Spleen (tissue), 11 donors: Measurements from ENCODE around the gene CCNC. TPM values are rescaled to one million over a fixed set of nuclear protein-coding genes. Genes with fewer than 3 reads are reported as not detected.

ENCODE experiments used
- DNase-seq: peaks from one replicate; pipeline ENCODE4 v3.0.0-alpha.2; 2020
- H3K27ac ChIP-seq, 8 donors: fragments of 200-600 bp; sonication (generic) in 7 of 8; 1 replicate in 4 of 8; 2 replicates in 4 of 8; pipeline versions ENCODE4 v1.5.0 to v1.8.0; 2016 to 2021; ENCODE audit warnings: inconsistent platforms in 4 of 8, mild to moderate bottlenecking in 4 of 8, moderate library complexity in 1 of 8
- H3K27me3 ChIP-seq, 7 donors: fragments of 200-600 bp; sonication (generic) in 6 of 7; replicated peaks in 1 of 7; 1 replicate in 4 of 7; 2 replicates in 3 of 7; pipeline versions ENCODE4 v1.5.0 to v1.8.0; 2016 to 2021; ENCODE audit warnings: inconsistent platforms in 3 of 7, mild to moderate bottlenecking in 1 of 7
- H3K36me3 ChIP-seq, 6 donors: fragments of 200-600 bp; sonication (generic) in 5 of 6; 1 replicate in 4 of 6; 2 replicates in 2 of 6; pipeline versions ENCODE4 v1.5.0 to v1.8.0; 2016 to 2021; ENCODE audit warnings: inconsistent platforms in 2 of 6
- H3K4me1 ChIP-seq, 6 donors: fragments of 200-600 bp; sonication (generic) in 5 of 6; 1 replicate in 3 of 6; 2 replicates in 3 of 6; pipeline versions ENCODE4 v1.5.0 to v1.8.0; 2016 to 2021; ENCODE audit warnings: inconsistent platforms in 3 of 6
- H3K4me3 ChIP-seq, 8 donors: fragments of 200-600 bp; sonication (generic) in 7 of 8; 1 replicate in 4 of 8; 2 replicates in 4 of 8; pipeline versions ENCODE4 v1.5.0 to v1.8.0; 2016 to 2021; ENCODE audit warnings: inconsistent platforms in 4 of 8, mild to moderate bottlenecking in 4 of 8, moderate library complexity in 2 of 8
- H3K9me3 ChIP-seq, 8 donors: fragments of 200-600 bp; sonication (generic) in 7 of 8; 1 replicate in 4 of 8; 2 replicates in 4 of 8; pipeline versions ENCODE4 v1.5.0 to v1.8.0; 2016 to 2021; ENCODE audit warnings: inconsistent platforms in 4 of 8
- POLR2A ChIP-seq, 3 donors: fragments of 450-650 bp; IDR thresholded peaks; one replicate each; pipeline ENCODE4 v1.5.1; 2017; ENCODE audit warnings: antibody characterized with exemption in 3 of 3, mild to moderate bottlenecking in 1 of 3
- POLR2AphosphoS5 ChIP-seq, 3 donors: sonication (generic); formaldehyde crosslinking; IDR thresholded peaks; one replicate each; pipeline ENCODE4 v1.5.1; 2017; ENCODE audit warnings: antibody characterized with exemption in 3 of 3
- WGBS, 5 donors: extraction: QIAGEN DNeasy Blood & Tissue Kit in 3 of 5; methylation state at CpG; one replicate each; pipeline versions ENCODE4 v1.1.5 to v1.1.7; 2013 to 2018; 5-methylcytosine and 5-hydroxymethylcytosine counted together
- intact Hi-C: fragments of 100-400 bp; cut with DNase I; formaldehyde crosslinking; loops from one replicate; pipeline ENCODE4 v1.15.0; 2023; ENCODE audit warnings: low total_unique reads
- polyA plus RNA-seq, 3 donors: library from polyadenylated mRNA; stranded (reverse); fragments of 200-250 nt; gene quantifications; one replicate each; pipeline ENCODE4 v1.2.1, GENCODE V29; 2013
- total RNA-seq, 7 donors: library from RNA; depleted of rRNA in 3 of 7; stranded (reverse); fragments of >200 nt in 3 of 7; fragmentation: NEBNext Ultra II Directional in 4 of 7; extraction: Animal tissue kit (Norgen Biotek cat#: 25700) in 4 of 7; gene quantifications; one replicate each; pipeline versions ENCODE4 v1.1.0 to v1.2.1, GENCODE V29; 2016 to 2021
- TF ChIP-seq, protein P1 (sequence below), 11 experiments: fragments of 200-600 bp in 7 of 11; fragments of 450-650 bp in 4 of 11; sonication (generic) in 4 of 11; IDR thresholded peaks in 8 of 11; conservative IDR thresholded peaks in 3 of 11; 1 replicate in 7 of 11; 2 replicates in 4 of 11; pipeline versions ENCODE4 v1.4.0 to v1.8.0; 2016 to 2021; ENCODE audit warnings: antibody characterized with exemption in 11 of 11, inconsistent platforms in 4 of 11, mild to moderate bottlenecking in 1 of 11
- donor health status: healthy with polysubstance abuse.
- donor health status: DM: no; HTN: no; CAD: no; lungs with moderate emphysema.
- donor health status: DM: no; HTN: no; CAD: no.
- donor health status: Bipolar disorder and iron deficiency.
- donor health status: healthy.
- donor health status: DM: no; HTN: no; CAD: no.
- donor health status: DM: yes; HTN: yes; CAD: no.

Gene CCNC
- total and polyA plus RNA-seq, 10 donors: 28.8 to 66.0 (median 43.6) TPM

DNA sequence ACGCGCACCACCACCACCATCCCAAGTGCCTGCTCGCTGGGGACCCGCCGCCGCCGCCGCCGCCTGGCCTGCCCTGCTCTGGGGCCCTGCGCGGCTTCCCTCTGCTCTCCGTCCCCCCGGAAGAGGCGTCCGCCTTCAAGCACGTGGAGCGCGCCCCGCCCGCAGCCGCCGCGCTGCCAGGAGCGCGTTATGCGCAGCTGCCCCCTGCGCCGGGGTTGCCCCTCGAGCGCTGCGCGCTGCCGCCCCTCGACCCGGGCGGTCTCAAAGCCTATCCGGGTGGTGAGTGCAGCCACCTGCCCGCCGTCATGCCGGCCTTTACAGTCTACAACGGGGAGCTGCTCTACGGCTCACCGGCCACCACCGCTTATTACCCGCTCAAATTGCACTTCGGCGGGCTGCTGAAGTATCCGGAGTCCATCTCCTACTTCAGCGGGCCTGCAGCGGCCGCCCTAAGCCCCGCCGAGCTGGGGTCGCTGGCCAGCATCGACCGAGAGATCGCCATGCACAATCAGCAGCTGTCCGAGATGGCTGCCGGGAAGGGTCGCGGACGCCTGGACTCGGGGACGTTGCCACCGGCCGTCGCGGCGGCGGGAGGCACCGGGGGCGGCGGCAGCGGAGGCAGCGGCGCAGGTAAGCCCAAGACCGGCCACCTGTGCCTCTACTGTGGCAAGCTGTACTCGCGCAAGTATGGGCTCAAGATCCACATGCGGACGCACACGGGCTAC lies 45.4 kb upstream of the CCNC start:
- H3K36me3 ChIP-seq: no peaks in the 10 kb centered on the region
- H3K4me1 ChIP-seq: peaks cover 18 to 44% (median 26%) of the 10 kb centered on the region in 6 donors
- H3K27me3 ChIP-seq: peaks cover 16 to 100% (median 100%) of the 10 kb centered on the region in 7 donors
- H3K9me3 ChIP-seq: peaks cover 0 to 6% (median 0%) of the 10 kb centered on the region in 8 donors
- WGBS, 5 donors: 1 to 3% (median 2%) methylated on average over 27 to 82 of the region's 82 CpGs
- no peak for DNase-seq
- peak overlapping the region; percentile 37 to 79 (median 60) for H3K4me3 ChIP-seq
- intact Hi-C loops: no loop called here
- TF ChIP-seq, protein P1, sequence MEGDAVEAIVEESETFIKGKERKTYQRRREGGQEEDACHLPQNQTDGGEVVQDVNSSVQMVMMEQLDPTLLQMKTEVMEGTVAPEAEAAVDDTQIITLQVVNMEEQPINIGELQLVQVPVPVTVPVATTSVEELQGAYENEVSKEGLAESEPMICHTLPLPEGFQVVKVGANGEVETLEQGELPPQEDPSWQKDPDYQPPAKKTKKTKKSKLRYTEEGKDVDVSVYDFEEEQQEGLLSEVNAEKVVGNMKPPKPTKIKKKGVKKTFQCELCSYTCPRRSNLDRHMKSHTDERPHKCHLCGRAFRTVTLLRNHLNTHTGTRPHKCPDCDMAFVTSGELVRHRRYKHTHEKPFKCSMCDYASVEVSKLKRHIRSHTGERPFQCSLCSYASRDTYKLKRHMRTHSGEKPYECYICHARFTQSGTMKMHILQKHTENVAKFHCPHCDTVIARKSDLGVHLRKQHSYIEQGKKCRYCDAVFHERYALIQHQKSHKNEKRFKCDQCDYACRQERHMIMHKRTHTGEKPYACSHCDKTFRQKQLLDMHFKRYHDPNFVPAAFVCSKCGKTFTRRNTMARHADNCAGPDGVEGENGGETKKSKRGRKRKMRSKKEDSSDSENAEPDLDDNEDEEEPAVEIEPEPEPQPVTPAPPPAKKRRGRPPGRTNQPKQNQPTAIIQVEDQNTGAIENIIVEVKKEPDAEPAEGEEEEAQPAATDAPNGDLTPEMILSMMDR (IDR thresholded peaks at IDR 0.05 in 8 of 11, conservative IDR thresholded peaks at IDR 0.05 in 3 of 11): peak in 3 of 11 experiments; percentile 9 to 35 (median 20)
- TF ChIP-seq POLR2AphosphoS5 (IDR thresholded peaks at IDR 0.05) (peak in 1 of 3 donors; percentile 23), POLR2A (IDR thresholded peaks at IDR 0.05) (no peak)
- H3K27ac ChIP-seq: no peak overlapping the region

DNA sequence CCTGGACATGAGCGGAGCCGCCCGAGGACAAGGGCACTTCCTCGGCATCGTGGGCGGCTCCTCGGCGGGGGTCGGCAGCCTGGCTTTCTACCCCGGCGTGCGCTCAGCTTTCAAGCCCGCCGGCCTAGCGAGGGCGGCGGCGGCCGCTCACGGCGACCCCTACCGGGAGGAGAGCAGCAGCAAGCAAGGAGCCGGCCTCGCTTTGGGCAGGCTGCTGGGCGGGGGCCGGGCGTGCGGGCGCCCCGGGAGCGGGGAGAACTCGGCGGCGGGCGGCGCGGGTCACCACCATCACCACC lies 44.9 kb upstream of the CCNC start:
- intact Hi-C loops: no loop called here
- DNase-seq: peak; percentile 88
- Histone ChIP-seq H3K4me1 (peaks cover 18 to 40% (median 26%) of the 10 kb centered on the region in 6 donors), H3K36me3 (no peaks in the 10 kb centered on the region), H3K9me3 (peaks cover 0 to under 1% (median 0%) of the 10 kb centered on the region in 8 donors), H3K27ac (no peak overlapping the region), H3K27me3 (peaks cover 14 to 100% (median 100%) of the 10 kb centered on the region in 7 donors), H3K4me3 (peak overlapping the region; percentile 37 to 79 (median 60))
- 0 to 1% (median 1%) methylated on average over 19 to 37 of the region's 37 CpGs for WGBS, 5 donors
- TF ChIP-seq, protein P1 (IDR thresholded peaks at IDR 0.05 in 8 of 11, conservative IDR thresholded peaks at IDR 0.05 in 3 of 11): peak in 7 of 11 experiments; percentile 15 to 65 (median 52)
- no peak for TF ChIP-seq POLR2A (IDR thresholded peaks at IDR 0.05)

DNA sequence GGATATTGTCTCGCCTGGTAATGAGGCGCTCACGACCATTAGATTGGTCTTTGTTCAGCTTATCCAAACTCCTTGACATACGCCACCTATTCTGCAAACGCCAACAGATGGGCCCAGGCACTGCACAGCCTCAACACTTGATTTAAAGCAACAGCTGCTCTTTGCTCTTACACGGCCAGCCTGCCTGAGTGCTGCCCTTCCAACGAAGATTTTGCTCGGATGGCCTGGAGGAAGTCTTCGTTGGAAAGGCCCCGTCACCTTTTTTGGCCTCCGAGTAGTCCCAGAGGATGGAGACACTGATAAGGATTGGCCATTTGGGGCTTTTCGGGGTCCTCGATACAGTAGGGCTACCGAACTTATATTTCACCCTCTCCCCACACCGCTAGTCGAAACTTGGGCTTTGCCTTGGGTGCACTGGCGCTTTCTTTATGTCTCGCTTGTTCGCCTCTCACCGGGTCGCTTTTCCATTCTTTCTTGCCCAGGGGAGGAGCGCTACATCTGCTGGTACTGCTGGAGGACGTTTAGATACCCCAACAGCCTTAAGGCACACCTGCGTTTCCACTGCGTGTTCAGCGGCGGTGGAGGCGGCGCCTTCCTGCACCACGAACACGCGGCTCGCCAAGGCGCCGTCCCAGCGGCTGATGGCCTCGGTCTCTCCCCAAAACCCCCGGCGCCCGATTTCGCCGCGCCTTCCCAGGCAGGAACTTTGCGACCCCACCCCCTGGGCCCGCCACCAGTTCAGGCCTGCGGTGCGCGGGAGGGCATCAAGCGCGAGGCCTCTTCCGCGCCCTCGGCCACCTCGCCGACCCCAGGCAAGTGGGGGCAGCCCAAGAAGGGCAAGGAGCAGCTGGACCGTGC lies 44.3 kb upstream of the CCNC start:
- Histone ChIP-seq H3K4me3 (peak overlapping the region in 7 of 8 donors; percentile 49 to 79 (median 61)), H3K4me1 (peaks cover 18 to 40% (median 26%) of the 10 kb centered on the region in 6 donors), H3K9me3 (no peaks in the 10 kb centered on the region), H3K36me3 (no peaks in the 10 kb centered on the region), H3K27ac (no peak overlapping the region), H3K27me3 (peaks cover 20 to 100% (median 100%) of the 10 kb centered on the region in 7 donors)
- 9 to 27% (median 14%) methylated on average over 44 to 56 of the region's 56 CpGs for WGBS, 5 donors
- intact Hi-C loops: no loop called here
- no peak for TF ChIP-seq POLR2A (IDR thresholded peaks at IDR 0.05)
- TF ChIP-seq, protein P1 (IDR thresholded peaks at IDR 0.05 in 8 of 11, conservative IDR thresholded peaks at IDR 0.05 in 3 of 11): no peak
- no peak for TF ChIP-seq POLR2AphosphoS5 (IDR thresholded peaks at IDR 0.05)
- DNase-seq: no peak

DNA sequence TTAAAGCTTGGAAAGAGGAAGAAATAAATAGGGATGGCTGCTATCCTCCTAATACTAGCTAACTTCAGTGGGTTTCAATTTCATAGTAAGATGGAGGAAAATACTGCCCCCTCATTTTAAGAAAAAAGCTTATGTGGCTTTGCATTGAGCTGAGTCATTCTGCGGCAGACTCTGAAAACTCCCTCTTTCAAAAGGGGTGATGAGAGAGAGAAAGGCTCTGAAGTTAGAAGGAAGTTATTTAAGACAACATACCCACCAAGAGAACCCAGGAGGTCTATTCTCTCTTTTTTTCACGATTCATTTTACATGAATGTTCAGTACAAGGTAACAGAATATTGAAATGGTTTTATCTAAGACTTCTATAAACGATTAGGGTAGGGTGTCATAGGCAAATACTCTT lies 42.7 kb upstream of the CCNC start:
- Histone ChIP-seq H3K27me3 (peaks cover 25 to 100% (median 100%) of the 10 kb centered on the region in 7 donors), H3K4me1 (peaks cover 18 to 52% (median 33%) of the 10 kb centered on the region in 6 donors), H3K4me3 (no peak overlapping the region), H3K36me3 (no peaks in the 10 kb centered on the region), H3K27ac (no peak overlapping the region), H3K9me3 (no peaks in the 10 kb centered on the region)
- TF ChIP-seq POLR2AphosphoS5 (IDR thresholded peaks at IDR 0.05): no peak
- no peak for TF ChIP-seq POLR2A (IDR thresholded peaks at IDR 0.05)
- TF ChIP-seq, protein P1 (IDR thresholded peaks at IDR 0.05 in 8 of 11, conservative IDR thresholded peaks at IDR 0.05 in 3 of 11): no peak
- intact Hi-C loops: no loop called here
- WGBS, 5 donors: 1 to 4% (median 3%) methylated on average over 3 of the region's 3 CpGs
- DNase-seq: no peak
